GM21526 (cell line): ENCODE measurements around the gene AMH.

Source experiments
- ATAC-seq: cut with Tn5 transposase; IDR thresholded peaks from one replicate; pipeline ENCODE4 v1.9.1; 2021; ENCODE audit warnings: moderate library complexity; ENCODE audit not compliant: unreplicated experiment, low FRiP score

Gene AMH

DNA sequence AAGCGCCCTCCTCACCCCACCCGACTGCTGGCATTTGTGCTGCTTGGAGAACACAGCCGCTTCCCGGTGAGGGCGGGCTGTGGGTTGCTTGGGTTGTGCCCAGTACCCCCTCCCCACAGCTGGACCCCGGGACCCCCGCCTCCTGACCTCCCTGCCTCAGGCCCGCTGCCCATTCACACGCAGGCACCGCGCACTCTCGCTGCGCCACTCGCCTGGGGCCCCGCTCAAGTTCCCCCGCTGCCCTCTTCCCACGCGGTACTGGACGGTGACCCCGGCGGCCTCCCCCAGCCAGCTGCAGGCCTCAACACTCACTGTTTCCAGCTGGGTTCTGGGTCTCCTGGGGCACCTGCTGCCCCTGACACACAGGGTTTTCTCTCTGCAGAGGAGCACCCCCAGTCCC lies 29.4 kb upstream of the AMH start:
- no peak for ATAC-seq

DNA sequence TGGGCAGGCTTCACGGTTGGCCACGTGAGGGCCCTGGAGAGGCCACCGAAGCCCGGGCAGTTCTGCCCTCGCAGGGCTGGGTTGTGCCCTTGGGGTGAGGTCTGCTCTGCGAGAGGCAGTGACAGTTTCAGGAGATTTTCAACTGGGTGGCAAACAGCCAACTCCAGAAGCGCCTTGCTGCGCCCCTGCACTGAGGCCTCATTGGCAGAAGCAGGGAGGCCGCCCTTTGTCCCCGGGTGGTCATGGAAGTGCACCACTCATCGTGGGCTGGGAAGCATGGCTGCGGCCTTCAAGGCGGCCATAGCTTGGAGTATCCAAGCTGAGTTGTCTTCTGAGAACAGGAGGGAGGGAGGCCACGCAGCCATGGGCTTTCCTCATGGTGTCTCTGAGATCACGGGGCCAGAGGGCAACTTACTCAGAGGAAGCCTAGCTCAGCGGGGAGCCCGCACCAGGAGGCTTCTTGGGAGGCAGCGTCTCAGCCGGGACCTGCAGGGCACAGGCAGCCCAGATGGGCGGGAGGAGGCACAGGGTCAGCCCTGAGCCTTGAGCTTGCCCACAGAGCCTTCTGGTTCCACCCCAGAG lies 27.8 kb upstream of the AMH start:
- ATAC-seq = no peak

DNA sequence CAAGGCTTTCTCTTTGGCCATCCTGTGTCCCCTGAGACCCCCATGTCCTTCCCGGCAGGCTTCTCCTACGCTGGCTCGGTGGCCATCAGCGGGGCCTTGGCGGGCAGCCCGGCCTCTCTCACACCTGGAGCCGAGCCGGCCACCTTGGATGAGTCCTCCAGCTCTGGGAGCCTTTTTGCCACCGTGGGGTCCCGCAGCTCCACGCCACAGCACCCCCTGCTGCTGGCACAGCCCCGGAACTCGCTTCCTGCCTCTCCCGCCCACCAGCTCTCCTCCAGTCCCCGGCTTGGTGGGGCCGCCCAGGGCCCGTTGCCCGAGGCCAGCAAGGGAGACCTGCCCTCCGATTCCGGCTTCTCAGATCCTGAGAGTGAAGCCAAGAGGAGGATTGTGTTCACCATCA lies 27.2 kb upstream of the AMH start:
- ATAC-seq = no peak

- ATAC-seq = no peak
Measured at GRCh38 chr19:2223391-2223790, 25.7 kb upstream of the AMH start.

DNA sequence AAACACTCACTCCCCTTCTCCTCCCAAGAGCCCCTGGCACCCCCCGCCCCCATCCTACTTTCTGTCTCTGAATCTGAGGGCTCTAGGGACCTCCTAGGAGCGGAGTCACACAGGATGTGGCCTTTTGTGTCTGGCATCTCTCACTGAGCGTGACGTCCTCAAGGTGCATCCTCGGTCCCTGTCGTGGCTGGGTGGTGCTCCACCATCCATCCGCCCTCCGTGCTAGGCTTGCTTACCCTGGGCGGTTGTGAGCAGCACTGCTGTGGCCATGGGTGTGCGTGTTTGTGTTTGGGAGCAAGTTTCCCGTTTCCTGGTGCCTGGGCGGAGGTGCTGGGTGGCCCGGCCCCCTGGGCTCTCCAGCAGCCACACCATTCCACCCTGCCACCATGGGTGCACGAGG lies 25.2 kb upstream of the AMH start:
- ATAC-seq = no peak

- no peak for ATAC-seq
Measured at GRCh38 chr19:2224754-2225349, 24.3 kb upstream of the AMH start.

DNA sequence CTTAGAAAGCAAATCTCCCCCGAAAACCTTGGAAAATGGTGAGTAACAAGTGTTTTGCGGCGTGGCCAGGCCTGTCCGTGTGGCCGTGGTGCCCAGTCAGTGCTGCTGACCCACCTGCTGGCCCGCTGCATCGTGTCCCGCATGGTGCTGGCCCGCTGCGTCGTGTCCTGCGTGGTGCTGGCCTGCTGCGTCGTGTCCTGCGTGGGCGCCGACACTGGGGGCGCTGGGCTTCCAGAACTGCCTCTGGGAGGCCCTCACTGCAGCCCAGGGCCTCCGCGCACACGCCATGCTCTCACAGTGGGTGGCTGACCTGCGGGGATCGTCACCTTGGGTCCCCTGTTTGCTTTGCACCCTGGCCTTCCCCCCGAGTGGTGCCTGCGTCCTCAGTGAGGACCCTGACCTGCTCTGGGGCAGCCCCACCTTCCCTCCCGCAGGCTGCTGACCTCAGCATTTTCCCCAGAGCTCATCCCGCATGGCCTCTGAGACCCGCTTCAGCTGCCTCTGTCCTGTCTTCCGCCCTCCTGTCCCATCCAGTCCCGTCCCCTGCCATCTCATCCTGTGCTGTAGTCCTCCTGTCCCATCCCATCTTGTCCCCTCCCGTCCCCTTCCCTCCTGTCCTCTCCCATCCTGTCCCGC lies 23.6 kb upstream of the AMH start:
- ATAC-seq = no peak

GRCh38 chr19:2226051-2226839 lies 22.9 kb upstream of the AMH start:
- ATAC-seq = no peak

DNA sequence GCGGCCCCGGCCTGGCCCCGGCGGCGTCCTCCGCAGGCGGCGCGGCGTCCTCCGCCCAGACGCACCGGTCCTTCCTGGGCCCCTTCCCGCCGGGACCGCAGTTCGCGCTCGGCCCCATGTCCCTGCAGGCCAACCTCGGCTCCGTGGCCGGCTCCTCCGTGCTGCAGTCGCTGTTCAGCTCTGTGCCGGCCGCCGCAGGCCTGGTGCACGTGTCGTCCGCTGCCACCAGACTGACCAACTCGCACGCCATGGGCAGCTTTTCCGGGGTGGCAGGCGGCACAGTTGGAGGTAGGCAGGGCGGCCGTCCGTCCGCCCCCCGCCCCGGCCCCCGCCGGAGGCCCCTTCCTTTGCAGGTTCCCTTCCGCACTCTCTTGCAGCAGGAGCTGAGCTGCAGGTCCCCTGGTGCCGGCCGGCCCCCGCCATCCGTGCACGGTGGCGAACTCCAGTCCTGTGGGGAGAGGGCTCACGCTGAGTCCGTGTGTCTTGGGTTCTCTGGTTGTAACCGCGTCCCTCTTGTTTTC lies 22.2 kb upstream of the AMH start:
- no peak for ATAC-seq

DNA sequence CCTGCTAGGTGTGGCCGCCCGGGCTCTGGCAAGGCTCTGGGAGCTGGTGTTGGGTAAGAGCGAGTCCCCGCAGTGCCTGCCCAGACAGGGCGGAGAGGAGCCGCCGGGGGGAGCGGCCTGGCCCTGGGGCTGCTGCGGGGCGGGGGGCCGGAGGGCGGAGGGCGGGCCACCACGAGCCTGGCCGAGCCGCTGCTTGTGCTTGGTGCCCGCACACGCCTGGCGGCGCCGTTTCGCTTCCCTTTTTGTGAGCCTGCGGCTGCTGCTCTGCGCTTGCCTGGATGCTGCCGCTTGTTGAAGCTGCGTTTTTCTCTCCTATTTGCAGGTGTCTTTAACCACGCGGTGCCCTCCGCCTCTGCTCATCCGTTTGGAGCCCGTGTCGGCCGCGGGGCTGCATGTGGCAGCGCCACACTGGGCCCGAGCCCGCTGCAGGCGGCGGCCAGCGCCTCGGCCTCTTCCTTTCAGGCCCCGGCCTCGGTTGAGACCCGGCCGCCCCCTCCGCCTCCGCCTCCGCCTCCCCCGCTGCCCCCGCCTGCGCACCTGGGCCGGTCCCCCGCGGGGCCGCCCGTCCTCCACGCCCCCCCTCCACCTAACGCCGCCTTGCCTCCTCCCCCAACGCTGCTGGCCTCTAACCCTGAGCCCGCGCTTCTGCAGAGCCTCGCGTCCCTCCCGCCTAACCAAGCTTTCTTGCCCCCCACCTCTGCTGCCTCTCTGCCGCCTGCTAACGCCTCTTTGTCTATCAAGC lies 21.5 kb upstream of the AMH start:
- ATAC-seq = no peak

DNA sequence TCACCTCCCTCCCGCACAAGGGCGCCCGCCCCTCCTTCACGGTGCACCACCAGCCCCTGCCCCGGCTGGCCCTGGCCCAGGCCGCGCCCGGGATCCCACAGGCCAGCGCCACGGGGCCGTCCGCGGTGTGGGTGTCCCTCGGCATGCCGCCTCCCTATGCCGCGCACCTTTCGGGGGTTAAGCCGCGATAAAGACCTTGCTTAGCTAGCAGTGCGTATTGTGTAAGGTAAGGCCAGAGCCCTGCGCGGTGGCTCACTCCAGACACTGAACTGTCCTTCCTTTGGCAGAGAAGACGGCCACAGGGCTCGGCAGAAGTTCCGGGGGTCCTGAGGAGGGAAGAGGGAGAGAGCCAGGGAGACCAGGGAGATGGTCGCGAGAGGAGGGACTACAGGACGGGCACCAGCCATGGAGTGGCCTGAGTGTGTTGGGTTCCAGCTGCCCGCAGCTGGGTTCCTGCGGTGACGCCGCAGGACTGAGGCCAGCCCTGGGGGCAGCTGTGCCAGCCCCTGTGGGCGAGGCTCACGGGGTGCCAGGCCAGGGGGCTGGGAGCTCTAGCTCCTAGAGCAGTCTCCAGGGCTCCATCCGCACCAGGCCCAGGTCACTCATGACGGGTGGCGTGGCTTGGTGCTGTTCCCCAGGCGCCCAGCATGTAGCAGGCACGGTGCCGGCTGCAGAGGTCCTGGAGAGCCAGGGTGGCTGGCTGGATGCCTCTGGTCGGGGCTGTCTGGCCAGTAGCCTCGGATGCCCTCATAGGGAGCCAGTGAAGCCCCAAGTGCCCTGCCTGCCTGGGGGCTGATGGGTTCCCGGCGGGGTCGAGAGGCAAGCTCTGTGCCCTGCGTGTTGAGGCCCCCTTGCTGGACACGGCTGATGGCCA lies 20.7 kb upstream of the AMH start:
- ATAC-seq = no peak

DNA sequence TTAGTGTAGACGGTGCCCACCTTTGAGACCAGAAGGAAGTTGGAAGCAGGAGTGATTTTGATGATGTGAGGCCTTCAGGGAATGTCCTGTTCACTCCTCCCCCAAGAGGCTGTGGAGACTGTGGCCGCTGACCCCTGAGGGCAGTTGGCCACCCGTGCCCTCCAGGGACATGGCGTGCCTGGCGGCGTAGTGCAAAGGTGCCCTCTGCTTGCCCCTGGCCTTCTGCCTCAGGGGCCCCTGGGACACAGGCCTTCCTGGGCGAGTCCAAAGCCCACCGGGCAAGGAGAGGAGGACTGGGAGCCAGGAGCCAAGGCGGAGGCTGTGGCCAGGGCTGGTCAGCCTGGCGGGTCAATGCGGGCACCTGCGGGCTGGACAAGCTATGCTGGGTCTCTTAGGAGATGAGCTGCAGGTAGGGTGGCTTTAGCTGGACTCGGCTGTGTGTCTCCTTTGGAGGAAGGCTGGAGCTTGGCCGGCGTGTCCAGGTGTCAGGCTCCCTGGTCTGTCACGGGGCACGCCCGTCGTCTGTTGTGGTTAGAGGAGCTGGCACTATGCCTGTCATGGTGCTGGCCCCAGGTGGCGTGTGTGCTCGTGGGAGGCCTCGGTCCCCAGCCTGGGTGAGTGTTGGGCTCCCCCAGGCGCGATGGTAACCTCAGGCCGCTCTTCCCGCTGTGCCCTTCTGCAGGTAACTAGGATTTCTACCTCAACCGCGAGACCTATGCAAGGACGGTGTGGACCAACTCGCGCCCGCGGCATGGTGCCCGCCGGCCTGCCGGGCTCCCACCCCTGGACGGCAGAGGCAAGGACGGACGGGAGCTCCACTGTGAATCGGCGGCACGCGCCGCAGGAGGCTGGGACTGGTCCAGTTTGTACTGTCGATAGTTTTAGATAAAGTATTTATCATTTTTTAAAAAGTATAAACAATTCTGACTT lies 19.8 kb upstream of the AMH start:
- ATAC-seq = no peak

DNA sequence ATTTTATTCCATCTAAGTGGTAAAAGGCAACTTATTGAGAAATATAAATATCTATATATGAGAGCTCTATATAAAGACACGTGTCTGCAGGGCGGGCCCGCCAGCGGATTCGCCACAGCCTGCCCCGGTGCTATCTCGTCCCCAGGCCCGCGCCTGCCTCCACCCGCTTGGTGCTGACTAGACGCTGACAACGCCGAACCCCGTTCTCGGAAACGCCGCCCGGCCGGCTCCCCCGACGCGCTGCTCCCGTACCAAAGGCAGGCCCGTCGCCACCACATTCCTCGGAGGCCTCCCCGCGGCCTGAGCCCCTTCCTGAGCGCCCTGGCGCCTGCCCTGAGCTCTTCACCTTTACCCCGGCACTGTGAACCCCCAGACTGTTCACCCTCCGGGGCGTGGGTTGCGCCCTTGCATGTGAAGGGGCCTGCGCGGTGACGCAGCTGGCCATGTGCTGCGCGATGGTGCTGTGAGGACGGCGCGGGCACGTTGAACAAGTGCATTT lies 19.0 kb upstream of the AMH start:
- ATAC-seq = no peak

GRCh38 chr19:2230807-2231533 lies 18.2 kb upstream of the AMH start:
- ATAC-seq = no peak

- ATAC-seq = no peak
Measured at GRCh38 chr19:2231621-2232221, 17.4 kb upstream of the AMH start.

- ATAC-seq = no peak
Measured at GRCh38 chr19:2232286-2233151, 16.6 kb upstream of the AMH start.
